ENCODE results near the gene SIGMAR1.
A peak's percentile ranks its signal among the peaks of the same experiment; 100 is the strongest.

SIGMAR1 gene

DNA sequence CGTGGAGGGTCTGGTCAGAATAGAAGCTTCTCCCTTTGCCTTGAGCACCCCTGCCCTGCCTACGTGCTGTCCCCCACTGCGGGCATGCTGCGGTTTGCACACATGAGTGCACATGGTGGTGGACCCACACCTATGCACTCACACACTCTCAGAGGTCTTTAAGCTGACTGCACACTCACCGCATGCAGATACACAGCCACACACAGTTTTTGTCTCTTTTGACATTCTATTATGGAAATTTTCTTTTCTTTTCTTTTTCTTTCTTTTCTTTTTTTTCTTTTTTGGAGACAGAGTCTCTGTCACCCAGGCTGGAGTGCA is 8.1 kb downstream of the SIGMAR1 start:
- no peak for DNase-seq

DNA sequence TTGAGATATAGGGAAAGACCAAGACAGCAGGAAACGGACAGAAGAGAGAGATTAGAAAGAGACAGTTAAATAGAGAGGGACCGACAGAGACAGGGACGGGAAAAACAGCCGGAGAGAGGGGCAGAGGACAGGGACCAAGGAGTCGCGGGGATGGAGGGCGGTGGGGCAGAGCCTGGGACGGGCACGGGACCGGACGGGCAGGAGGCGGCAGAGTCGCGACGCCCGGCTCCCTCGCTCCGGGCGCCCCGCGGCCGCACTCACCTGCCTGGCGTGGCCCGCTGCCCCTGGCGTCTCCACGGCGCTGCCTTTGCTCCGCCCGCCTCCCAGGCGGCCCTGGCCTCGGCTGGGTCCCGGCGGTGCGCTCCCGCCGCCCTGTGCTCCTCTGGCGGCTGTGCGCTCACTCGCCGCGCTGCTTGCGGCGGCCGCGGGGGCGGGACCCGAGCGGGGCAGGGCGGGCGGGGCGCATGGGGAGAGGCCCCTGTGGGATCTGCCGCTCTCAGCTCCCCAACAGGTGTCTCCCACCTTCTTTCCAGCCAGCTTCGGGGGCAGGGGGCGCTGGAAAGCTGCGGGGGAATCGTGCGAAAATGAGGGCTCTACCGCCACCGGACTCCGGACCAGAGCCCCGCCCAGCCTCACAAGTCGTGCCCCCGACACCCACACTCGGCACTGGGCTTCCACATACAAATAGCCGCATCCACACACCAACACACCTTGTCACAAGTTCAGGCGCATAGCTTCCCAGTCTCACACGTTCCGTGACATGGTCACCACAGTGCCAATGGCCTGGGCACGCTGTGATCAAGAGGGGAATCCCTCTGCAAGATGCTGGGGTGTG is 8.7 kb downstream of the SIGMAR1 start, which contains the start of gene ARID3C:
ARID3C (minus strand) TSS at position 411 of the 835 bp plus-strand sequence. CDS start 1,052 bp downstream, outside the sequence.
- peak; percentile 30 for DNase-seq

DNA sequence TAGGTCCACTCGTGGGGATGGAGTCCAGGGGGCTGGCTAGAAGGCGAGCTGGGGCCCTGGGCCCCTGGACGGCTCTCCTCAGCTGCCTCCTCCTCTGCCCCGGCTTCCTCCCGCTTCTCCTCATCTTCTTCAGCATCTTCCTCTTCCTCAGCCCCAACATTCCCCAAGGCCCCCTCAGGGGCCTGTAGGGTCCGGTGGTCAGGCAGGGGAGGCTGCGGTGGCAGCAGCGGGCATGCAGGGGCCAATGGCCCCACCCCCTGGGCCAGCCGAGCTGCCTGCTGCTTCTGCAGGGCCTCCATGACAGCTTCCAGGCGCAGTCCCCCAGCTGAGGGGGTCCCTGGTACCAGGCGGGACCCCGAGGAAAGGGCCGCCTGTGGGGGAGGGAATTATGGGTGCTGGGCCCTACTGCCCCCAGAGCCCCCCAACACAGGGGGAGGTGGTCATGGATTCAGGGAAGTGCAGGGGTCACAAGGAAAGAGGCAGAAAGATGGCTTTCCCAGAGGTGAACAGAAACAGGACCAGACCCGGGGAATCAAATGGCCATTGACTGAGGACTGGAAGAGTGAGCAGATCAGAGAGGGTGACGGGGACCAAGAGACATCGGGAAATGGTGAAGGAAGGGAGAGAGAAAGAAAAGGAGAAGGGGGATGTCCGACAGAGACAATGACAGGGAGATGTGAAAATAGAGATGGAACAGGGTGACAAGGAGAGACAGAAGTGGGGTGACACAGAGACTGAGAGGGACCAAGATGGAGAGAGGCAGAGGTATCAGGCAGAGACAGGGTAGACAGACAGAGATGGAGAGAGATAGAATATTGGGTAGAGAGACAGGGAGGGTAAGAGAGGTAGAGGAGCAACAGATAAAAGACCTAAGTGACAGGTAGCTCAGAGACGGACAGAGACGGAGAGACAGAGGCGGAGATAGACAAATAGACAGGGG is 9.6 kb downstream of the SIGMAR1 start:
- DNase-seq, result no peak

DNA sequence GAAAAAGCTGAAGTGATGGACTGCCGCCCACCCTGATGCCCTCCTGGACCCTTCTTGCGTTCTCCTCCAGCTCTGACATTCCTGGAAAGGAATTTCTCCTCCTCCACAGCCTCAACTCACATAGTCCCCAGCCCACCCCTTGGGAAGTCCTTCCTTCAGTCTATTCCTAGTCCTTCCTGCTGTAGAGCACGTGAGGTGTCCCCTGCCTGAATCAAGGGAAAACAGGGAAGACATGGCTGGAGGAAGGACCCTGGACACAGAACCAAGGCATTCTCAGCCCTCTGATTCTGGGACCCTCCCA is 12.5 kb downstream of the SIGMAR1 start:
- DNase-seq, result no peak

DNA sequence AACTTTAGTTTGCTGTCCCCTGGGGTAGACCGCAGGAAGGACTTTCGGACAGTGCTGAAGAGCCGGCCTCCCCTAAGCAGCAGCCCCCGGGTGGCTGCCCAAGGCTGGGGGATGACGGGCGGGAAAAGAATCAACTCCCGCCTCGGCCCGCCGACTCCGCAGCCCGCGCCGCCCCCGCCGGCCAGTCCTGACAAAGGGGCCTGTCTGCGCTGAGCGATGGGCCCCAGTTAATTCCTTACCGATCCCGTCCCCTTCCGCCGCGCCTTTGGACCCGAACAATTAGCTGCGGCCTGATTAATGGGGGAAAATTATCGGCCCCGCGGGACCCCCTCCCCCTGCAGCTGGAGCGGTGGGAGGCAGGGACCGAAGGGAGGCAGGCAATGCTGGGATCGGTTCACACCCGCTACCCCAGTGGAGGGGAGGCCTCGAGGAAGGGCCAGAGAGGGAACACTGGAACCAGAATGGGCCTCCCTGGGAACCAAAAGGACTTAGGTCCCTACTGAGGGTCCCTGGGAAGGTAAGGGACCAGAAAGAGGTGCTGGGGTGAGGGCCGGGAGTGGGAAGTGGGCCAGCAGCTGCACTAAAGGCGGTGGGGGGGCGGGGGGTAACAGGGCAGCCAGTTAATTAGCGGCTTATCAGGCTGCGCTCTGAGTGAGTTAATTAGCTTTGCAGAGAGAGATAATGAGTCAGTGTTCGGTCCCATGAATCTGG is 13.0 kb downstream of the SIGMAR1 start:
- no peak for DNase-seq

DNA sequence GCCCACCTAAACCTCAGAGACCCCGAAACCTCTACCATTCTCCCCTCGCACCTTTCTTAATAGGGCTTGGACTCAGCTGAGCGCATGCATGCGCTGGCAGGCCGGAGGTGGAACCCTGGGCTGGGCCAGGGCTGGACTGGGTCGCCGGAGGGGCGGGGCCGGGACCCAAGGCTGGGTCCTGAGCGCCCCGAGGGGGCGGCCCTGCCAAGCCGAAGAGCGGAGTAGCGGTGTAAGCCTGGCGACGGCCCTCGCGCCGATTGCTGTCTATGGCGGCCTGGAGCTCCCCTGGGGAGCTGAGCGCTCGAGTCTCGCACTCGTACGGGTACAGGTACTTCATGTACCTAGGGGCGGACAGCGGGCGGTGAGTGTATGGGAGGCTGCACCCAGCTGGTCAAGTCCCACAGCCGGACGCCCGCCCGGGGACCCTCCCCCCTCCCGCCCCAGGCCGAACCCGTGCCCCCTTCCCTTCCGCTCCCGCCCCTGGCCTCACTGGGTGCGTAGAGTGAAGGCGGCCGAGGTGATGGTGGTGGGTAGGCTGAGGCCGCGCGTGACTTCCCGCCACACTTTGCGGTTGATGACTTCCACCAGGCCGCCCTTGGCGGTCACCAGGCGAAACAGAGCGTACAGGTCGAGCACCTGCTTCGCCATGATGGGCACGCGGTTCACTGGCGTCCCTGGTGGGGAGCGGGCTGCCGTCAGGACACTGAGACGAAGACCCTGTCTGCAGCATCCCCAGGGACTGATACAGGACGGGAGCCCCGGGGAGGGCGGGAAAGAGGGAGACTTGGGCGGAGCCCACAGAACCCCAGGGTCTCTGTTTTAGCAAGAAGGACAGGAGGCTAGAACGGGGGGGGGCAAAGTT is 14.0 kb downstream of the SIGMAR1 start:
- no peak for DNase-seq

DNA sequence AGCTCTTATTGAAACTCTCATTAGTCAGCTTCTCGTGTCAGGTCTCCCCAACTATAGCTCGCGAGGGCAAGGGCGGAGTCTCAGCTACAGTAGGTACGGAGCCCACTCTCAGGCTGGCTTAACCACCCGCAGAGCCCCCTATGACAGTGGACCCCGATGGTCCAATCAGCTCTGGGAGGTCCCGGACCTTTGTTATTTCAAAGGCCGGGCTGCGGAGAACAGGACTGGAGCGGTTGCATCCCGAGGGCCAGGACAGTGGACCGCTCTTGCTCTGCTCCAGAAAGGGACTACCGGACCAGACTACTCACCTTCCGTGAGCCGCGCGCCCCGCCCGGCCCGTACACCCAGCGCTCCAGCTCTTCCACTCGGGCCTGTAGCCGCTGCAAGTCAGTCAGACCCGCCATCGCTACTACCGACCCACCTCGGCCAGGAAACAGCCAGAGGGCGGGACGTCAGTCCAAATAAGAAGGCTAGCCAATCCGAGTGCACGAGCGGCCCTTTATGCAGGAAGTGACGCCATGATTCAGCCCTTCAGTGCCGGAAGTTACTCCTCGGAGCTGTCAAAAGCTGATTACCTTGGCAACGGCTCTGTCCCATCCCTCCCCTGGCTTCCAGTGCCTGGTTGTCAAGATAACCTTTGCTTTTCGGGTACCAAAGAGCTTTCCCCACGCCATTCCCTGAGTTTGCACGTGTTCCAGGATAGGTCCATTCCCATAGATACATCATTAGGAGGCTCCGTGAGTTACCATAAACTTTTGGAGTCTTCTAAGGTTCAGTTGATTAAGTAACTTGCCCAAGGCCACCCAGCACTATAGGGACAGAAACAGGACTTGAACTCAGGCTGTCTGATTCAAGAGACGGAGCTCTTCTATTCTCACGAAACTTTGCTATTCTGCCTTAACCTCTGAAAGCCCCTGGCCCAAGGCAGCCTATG is 17.3 kb downstream of the SIGMAR1 start, which contains the start of gene DCTN3:
DCTN3 (minus strand) TSS at position 435 of the 934 bp plus-strand sequence; CDS start at position 404, 31 bp downstream.
- peak; percentile 96 for DNase-seq

DNA sequence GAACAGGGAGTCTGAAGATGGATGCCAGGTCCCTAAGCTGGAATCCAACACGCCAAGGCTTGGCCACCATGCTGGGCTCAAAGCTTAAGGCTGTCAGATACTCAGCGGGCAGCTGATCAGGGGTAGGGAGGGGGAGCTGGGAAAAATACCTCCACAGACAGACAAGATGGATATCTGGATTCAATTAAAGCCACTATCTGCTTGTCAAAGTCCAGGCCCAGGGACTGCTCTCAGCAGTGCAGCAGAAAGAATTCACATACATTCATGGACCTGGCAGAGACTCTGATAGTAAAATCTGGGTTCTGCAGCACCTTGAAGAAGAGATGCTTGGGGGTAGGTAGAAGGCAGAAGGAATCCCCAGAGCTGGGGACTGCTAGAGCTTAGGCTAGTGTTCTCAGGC is 22.5 kb downstream of the SIGMAR1 start:
- DNase-seq, result no peak

DNA sequence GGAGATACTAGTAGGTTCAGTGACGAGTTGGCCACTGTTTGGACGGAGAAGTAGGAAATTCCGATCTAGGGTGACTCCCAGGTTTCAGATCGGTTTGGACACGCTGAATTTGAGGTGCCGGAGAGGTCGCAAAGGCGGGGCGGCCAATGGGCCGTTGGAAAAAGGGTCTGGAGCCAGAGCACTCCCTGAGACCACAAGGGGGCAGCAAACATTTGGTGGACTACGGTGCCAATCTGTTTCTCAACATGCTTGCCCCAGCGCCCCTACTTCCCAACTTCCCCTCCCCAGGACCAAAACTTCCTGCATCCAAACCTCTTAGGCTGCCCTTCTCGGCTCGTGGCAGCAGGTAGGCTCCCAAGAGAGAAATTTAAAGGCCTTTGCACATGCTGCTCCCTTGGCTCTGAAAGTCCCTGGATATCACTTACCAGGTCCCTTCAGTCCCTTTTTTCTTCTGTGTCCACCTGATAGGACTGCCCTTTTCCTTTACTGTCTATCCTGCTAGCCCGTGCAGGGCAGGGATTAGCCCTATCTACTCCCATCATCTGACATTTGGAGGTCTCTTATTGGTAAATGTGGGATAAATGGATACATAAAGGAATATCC is 24.7 kb downstream of the SIGMAR1 start:
- peak; percentile 84 for DNase-seq

DNA sequence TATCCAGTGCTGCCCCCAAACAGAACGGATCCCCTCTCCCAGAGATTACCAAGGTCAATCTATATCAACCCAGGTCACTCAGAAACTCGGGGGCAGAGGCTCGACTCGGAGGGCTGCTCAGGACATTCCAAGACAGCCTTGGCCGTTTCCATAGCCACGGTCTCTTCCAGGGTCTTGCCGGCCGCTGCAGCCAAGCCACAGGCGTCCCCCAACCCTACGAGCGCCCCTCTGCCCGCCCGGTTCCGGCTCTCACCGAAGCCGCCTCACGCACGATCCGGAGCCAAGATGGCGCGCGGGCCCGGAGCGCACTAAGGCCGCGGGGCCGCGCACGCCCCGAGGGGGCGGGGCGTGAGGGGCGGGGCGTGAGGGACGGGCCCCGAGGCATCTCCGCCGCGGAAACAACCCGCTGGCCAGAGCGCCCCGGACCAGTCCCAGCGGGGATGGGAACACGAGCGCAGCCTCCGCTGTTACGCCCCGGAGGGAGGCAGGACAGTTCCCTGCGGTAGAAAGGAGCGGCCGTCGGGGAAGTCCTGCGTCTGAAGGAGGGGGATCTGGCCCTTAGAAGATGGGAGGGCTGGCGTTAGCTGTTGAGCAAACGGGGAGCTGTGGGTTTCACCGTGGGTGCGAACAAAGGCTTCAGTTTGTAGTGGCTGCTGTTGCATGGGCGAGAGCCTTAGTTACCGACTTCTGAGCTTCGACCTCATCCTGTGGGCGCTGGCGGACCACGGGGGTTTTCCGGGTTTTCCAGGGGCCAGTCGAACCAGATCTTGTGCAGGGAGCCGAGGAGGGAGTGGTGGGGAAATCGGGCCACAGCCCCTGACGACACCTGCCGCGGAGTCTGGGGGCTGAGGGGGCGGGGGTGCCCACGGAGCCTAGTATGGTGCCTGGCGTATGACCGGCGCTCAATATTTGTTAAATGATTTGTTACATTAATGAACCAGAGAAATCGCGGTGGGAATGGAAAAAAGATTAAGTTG is 25.5 kb downstream of the SIGMAR1 start, which contains the start of gene RPP25L:
RPP25L (minus strand) TSS at position 287 of the 977 bp plus-strand sequence. CDS start 801 bp downstream, outside the sequence.
- DNase-seq, result peak; percentile 88

DNA sequence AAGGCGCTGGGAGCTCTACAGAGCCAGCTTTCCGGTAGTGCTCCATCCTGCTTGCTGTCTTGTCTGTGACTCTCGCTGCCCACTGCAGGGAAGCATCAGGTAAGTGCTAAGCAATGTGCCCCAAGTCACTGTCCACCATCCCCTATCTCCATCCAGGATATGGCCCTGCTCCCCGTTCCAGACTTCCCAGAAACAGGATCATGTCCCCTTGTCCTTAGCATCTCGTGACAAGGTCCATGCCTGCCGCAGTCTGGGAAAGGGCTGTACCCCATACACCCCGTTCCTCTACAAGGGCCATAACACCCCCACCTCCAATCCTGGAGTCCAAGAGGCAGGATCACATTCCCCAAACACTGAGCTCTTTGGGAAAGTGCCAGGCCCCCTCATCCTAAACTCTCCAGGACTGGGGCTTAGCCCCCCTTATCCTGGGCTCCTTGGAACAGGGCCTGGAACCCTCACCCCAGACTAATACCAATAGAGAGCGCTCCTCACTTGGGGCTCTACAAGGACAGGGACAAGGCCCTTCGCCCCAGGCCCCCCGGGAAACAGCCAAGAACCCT is 26.3 kb downstream of the SIGMAR1 start:
- DNase-seq, result no peak

DNA sequence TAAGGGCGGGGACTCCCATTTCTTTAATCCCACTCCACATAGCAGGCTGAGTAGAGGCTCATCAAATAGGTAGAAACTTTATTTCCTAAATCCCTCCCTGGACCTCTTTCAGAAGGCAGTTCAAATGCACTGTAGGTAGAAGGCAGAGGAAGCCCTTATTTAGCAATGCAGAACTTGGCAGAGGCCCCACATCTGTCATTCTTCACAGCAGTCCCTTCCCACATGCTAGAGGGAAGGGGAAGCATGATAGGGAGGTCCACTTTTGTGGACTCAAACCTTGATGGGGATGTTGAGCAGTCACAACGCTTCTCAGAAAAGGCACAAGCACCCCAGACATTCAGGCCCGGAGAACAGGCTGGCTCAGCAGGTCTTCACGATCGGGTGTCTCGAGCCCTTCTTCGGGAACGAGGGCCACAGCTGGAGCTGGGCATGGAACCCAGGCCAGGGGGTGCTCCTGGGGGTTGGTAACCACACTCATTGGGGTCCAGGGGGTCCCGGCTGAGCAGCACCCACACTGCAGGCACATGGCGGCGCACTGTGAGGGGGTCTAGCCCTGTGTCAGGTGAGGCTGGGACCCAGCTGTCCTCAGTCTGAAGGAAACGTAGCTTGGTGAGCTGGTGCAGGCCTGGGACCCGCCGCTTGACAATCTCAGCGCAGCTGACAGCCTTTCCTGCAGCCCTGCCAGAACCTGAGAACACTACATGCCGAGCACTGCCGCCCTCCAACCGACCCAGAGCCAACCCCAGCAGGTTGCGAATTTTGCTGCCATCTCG is 27.0 kb downstream of the SIGMAR1 start:
- no peak for DNase-seq

DNA sequence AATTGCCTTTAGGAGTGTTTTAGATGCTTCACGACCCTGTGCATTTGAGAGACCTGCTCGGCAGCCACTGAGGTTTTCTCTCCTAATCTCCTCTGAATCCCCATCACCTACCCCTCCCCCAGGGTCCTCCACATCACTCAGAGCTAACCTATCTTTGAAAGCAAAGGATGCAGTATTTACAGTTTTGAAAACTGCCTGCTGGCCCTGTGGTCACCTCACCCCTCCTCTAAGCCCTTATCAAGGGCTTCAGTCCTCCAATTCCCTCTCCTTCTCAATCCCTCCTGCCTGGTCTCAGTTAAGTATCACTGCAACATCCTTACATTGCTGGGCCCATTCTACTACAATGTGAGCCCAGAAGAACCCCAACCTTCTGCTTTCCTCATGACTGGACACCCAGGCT is 30.3 kb downstream of the SIGMAR1 start:
- DNase-seq, result no peak

DNA sequence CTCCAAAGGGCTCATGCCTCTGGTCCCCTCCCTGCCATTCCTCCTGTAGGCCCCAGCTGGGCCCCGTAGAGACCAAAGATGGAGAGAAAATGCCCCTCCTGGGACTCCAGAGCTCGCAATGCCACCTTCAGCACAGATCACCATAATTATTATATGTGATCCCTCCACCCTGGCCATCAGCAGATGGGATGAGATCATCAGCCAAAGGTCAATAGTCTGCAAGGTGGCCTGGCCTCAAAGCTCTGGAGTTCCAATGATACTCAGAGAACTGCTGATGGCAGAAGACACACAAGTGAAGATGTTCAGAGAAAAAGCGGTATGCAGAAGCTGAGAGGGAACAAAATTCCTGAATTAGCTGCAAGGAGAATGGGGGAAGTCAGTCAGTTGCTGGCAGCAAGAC is 30.7 kb downstream of the SIGMAR1 start:
- DNase-seq, result no peak

DNA sequence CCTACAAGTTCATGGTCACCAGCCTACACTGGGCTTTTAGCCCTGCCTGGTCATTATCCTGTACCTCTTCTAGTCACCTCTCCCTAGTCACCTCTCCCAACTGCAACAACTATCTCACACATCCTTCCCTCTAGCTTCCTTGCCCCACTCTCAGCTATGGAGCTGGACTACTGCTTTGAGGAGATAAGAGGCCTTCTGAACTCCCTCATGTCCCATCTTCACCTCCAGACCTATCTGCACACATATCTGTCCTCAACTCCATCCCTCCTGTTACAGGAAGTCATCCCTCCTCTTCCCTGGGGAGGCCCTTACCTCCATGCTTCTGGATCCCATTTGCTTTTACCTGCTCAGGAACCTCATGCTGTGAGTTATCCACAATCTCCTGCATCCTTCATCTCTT is 31.4 kb downstream of the SIGMAR1 start:
- no peak for DNase-seq

DNA sequence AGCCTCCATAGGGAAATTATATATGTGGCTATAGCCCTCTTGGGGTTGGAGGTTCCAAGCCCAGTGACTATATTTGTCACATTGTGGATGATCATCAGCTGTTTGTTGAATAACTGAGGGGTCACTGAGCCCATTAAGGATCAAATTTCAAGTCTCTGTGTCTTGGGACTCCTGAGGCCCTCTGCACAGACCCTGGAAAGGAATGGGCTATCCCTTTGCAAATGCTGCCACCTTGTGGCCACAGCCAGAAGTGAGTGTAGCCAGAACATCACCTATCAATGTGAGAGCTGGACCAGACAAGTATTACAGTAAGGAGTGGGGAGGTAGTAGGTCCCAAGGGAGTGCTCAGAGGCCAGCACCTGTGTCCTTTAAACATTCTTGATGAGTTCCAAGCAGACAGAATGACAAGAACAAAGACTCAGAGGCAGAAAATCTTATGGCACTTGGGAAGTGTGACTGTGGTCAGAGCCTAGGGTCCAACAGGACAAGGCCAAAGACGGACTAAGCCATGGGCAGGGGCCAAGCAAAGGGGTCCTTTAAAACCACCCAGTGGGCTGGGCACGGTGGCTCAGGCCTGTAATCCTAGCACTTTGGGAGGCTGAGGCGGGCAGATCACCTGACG is 33.9 kb downstream of the SIGMAR1 start:
- peak; percentile 83 for DNase-seq

DNA sequence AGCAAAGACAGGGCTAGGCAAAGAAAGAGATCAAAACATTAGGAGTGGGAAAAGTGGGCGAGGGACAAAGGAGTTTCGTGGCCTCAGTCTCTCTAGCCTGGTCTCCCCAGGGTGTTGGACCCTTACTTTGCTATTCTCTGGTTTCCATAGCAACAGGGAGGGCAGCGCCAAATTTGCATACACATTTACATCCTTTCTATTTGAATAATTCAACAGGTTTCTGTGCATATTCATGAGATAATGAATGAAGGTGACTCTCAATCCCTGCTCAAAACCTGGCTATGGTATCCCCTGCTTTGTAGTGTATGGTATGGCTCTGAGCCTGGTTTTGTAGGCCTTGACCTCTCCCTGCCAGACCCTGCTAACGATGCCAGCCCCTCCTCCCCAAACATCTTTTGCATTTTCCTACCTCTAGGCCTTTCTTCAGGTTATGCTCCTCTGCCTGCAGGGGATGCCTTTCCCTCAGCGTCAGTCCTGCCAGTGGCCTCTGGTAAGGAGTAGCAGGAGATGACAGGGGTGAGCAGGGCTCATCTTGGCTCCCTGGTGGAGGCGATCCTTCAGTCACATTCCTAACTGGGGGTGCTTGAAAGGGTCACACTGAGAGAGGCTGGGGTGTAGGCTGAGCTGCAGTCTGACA is 35.5 kb downstream of the SIGMAR1 start:
- DNase-seq, result no peak
